HEK293T (cell line): ENCODE results near the gene IFI27L2.

Source experiments
- ARNT ChIP-seq: fragments of 450-650 bp; IDR thresholded peaks from 2 replicates; pipeline ENCODE4 v1.6.1; 2017; ENCODE audit warnings: mild to moderate bottlenecking
- BHLHE40 ChIP-seq: fragments of 450-650 bp; IDR thresholded peaks from 2 replicates; pipeline ENCODE4 v1.6.1; 2016; ENCODE audit warnings: mild to moderate bottlenecking, moderate library complexity, borderline replicate concordance
- ELF4 ChIP-seq: fragments of 450-650 bp; IDR thresholded peaks from 2 replicates; pipeline ENCODE4 v1.6.1; 2017; ENCODE audit warnings: antibody characterized with exemption
- FOXM1 ChIP-seq: fragments of 450-650 bp; IDR thresholded peaks from 2 replicates; pipeline ENCODE4 v1.6.1; 2017; ENCODE audit warnings: mild to moderate bottlenecking, borderline replicate concordance
- LEF1 ChIP-seq: fragments of 450-650 bp; IDR thresholded peaks from 2 replicates; pipeline ENCODE4 v1.6.1; 2017; ENCODE audit warnings: mild to moderate bottlenecking, borderline replicate concordance
- NFRKB ChIP-seq: fragments of 450-650 bp; IDR thresholded peaks from 2 replicates; pipeline ENCODE4 v1.6.1; 2016; ENCODE audit warnings: mild to moderate bottlenecking, moderate library complexity
- SP1 ChIP-seq: fragments of 450-650 bp; IDR thresholded peaks from 2 replicates; pipeline ENCODE4 v1.6.1; 2017
- SUZ12 ChIP-seq: fragments of 450-650 bp; IDR thresholded peaks from 2 replicates; pipeline ENCODE4 v1.6.1; 2016; ENCODE audit warnings: mild to moderate bottlenecking
- TARDBP ChIP-seq: fragments of 450-650 bp; IDR thresholded peaks from 2 replicates; pipeline ENCODE4 v1.6.1; 2016

DNA sequence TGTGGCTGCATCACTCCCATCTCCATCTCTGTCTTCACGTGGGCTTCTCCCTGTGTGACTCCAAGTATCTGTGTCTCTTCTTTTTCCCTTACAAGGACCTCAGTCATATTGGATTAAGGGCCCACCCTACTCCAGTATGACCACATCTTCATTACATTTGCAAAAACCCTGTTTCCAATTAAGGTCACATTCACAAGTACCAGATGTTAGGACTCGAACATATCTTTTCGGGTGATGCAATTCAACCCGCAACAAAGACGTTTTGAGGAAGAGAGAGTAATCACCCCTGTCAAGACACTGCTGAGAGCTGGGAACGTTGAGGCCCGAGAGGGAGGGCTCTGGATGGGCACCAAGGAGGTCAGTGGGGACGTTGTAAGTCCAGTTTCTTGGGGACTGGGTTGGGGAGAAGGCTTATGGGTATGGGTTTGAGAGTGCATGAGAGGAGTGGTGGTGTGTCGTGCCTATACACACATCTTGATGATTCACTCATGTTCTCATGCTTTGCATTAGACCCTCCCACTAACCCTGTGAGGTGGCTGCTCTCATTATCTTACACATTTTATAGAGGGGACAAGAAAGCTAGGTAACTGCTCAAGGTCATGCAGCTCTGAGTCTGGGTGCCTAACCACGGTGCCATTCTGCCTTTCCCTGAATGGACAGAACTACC lies 30.9 kb downstream of the IFI27L2 start:
- no peak for TF ChIP-seq LEF1
- TF ChIP-seq TARDBP, result no peak
- no peak for TF ChIP-seq SUZ12
- no peak for TF ChIP-seq ARNT
- no peak for TF ChIP-seq BHLHE40
- TF ChIP-seq ELF4, result no peak
- no peak for TF ChIP-seq FOXM1
- no peak for TF ChIP-seq SP1
- no peak for TF ChIP-seq NFRKB
